Measurements from ENCODE around the gene TCF20.

Gene TCF20

DNA sequence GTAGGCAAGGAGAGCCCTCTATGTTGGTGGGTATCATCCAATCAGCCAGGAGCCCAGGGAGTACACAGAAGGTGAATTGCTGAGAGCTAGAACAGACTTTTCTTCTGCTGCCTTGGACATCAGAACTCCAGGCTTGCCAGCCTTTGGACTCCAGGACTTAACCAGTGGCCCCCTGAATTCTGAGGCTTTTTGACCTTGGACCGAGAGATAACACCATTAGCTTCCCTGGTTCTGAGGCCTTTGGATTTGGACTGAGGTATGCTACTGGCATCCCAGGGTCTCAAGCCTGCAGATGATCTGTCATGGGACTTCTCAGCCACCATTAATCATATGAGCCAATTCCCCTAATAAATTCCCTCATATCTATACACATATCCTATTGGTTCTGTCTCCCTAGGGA is 21.5 kb downstream of the TCF20 start:
- peaks cover 15% of the 10 kb centered on the region; the same call in 1 of the 2 replicates for H3K36me3 ChIP-seq (ENCODE audit: low read depth)
- no peak overlapping the region for H3K27ac ChIP-seq (ENCODE audit: poor library complexity, severe bottlenecking)
- ATAC-seq (ENCODE audit: low read depth): no peak
- H3K4me1 ChIP-seq (ENCODE audit: insufficient read depth, poor library complexity, severe bottlenecking): no peaks in the 10 kb centered on the region
- H3K27me3 ChIP-seq (ENCODE audit: insufficient read depth, poor library complexity, severe bottlenecking): no peaks in the 10 kb centered on the region
- DNase-seq (ENCODE audit: low spot score): no peak
- peaks cover 2% of the 10 kb centered on the region for H3K9me3 ChIP-seq (ENCODE audit: severe bottlenecking)
- H3K4me3 ChIP-seq (ENCODE audit: severe bottlenecking): no peak overlapping the region
- TF ChIP-seq, protein P1, sequence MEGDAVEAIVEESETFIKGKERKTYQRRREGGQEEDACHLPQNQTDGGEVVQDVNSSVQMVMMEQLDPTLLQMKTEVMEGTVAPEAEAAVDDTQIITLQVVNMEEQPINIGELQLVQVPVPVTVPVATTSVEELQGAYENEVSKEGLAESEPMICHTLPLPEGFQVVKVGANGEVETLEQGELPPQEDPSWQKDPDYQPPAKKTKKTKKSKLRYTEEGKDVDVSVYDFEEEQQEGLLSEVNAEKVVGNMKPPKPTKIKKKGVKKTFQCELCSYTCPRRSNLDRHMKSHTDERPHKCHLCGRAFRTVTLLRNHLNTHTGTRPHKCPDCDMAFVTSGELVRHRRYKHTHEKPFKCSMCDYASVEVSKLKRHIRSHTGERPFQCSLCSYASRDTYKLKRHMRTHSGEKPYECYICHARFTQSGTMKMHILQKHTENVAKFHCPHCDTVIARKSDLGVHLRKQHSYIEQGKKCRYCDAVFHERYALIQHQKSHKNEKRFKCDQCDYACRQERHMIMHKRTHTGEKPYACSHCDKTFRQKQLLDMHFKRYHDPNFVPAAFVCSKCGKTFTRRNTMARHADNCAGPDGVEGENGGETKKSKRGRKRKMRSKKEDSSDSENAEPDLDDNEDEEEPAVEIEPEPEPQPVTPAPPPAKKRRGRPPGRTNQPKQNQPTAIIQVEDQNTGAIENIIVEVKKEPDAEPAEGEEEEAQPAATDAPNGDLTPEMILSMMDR (IDR thresholded peaks at IDR 0.05; ENCODE audit: poor library complexity, severe bottlenecking): no peak

DNA sequence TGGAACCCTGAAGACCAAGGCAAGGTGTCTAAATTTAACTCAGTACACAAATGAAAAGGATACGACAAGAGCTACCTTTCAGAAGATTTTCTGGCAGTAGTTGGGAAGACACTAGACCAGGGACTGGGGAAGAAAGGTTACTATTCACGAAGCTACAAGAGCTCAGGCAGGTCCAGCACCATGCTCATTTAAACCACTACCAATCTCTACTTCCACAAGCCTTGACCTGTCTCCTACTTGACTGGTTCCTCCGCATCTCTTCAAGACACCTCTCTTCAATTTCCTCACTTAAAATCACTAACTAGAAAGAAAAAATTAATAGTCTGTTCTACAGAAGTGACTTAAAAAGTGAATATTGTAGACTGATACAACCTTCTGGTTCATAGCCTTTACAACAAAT is 22.9 kb downstream of the TCF20 start:
- peaks cover 4% of the 10 kb centered on the region; the same call in 1 of the 2 replicates for H3K36me3 ChIP-seq (ENCODE audit: low read depth)
- TF ChIP-seq, protein P1 (IDR thresholded peaks at IDR 0.05; ENCODE audit: poor library complexity, severe bottlenecking): no peak
- no peak for ATAC-seq (ENCODE audit: low read depth)

DNA sequence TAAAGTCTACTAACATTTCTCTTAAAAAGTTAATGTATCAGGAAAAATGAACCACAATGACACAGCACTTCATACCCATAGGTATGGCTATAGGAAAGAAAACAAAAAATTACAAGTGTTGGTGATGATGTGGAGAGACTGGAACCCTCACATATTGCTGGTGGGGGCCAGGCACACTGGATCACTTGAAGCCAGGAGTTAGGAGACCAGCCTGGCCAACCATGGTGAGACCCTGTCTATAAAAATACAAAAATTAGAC is 26.7 kb downstream of the TCF20 start:
- DNase-seq (ENCODE audit: low spot score): no peak
- Histone ChIP-seq H3K27ac (ENCODE audit: poor library complexity, severe bottlenecking) (no peak overlapping the region), H3K9me3 (ENCODE audit: severe bottlenecking) (peaks cover 2% of the 10 kb centered on the region), H3K4me3 (ENCODE audit: severe bottlenecking) (no peak overlapping the region), H3K4me1 (ENCODE audit: insufficient read depth, poor library complexity, severe bottlenecking) (no peaks in the 10 kb centered on the region), H3K27me3 (ENCODE audit: insufficient read depth, poor library complexity, severe bottlenecking) (no peaks in the 10 kb centered on the region), H3K36me3 (ENCODE audit: low read depth) (peaks cover 14% of the 10 kb centered on the region)
- TF ChIP-seq, protein P1 (IDR thresholded peaks at IDR 0.05; ENCODE audit: poor library complexity, severe bottlenecking): no peak
- no peak for ATAC-seq (ENCODE audit: low read depth)

More for the DNA sequence above, 22.9 kb downstream of the TCF20 start:
- Histone ChIP-seq H3K4me3 (ENCODE audit: severe bottlenecking) (no peak overlapping the region), H3K9me3 (ENCODE audit: severe bottlenecking) (peaks cover 2% of the 10 kb centered on the region), H3K4me1 (ENCODE audit: insufficient read depth, poor library complexity, severe bottlenecking) (no peaks in the 10 kb centered on the region), H3K27me3 (ENCODE audit: insufficient read depth, poor library complexity, severe bottlenecking) (no peaks in the 10 kb centered on the region), H3K27ac (ENCODE audit: poor library complexity, severe bottlenecking) (no peak overlapping the region)
- DNase-seq (ENCODE audit: low spot score): no peak

DNA sequence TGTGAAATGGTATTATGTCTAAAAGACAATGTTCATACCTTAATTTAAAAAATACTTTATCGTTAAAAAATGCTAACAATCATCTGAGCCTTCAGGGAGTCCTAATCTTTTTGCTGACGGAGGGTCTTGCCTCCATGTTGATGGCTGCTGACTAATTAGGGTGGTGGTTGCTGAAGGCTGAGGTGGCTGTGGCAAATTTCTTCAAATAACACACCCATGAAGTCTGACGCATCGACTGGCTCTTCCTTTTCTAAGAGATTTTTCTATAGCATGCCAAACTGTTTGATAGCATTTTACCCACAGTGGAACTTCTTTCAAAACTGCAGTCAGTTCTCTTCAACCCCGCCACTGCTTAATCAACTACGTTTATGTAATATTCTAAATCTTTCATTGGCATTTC is 33.6 kb downstream of the TCF20 start:
- ATAC-seq (ENCODE audit: low read depth) (no peak), DNase-seq (ENCODE audit: low spot score) (no peak)
- Histone ChIP-seq H3K9me3 (ENCODE audit: severe bottlenecking) (no peaks in the 10 kb centered on the region), H3K27me3 (ENCODE audit: insufficient read depth, poor library complexity, severe bottlenecking) (no peaks in the 10 kb centered on the region), H3K27ac (ENCODE audit: poor library complexity, severe bottlenecking) (no peak overlapping the region), H3K4me3 (ENCODE audit: severe bottlenecking) (no peak overlapping the region), H3K4me1 (ENCODE audit: insufficient read depth, poor library complexity, severe bottlenecking) (no peaks in the 10 kb centered on the region), H3K36me3 (ENCODE audit: low read depth) (peaks cover 19% of the 10 kb centered on the region)
- TF ChIP-seq, protein P1 (IDR thresholded peaks at IDR 0.05; ENCODE audit: poor library complexity, severe bottlenecking): no peak

DNA sequence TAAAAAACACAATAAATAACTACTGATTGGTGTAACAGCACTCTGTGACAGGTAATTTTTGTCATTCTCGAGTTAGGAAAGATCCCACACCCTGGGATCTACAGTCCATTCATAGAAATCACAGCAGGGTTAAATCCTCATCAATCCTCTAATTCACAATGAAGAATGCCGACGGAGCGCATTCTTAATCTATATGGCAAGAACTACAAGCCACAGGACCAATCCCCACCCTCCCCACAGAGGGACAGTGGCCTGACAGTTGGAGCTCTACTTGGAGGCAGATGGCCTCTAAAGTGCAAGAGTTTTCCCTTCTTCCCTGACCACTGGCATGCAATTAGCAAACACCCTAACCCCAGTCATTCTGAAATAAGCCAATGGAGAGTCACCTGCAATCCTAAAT is 34.2 kb downstream of the TCF20 start:
- Histone ChIP-seq H3K27me3 (ENCODE audit: insufficient read depth, poor library complexity, severe bottlenecking) (no peaks in the 10 kb centered on the region), H3K27ac (ENCODE audit: poor library complexity, severe bottlenecking) (no peak overlapping the region), H3K9me3 (ENCODE audit: severe bottlenecking) (no peaks in the 10 kb centered on the region), H3K36me3 (ENCODE audit: low read depth) (peaks cover 16% of the 10 kb centered on the region), H3K4me1 (ENCODE audit: insufficient read depth, poor library complexity, severe bottlenecking) (no peaks in the 10 kb centered on the region), H3K4me3 (ENCODE audit: severe bottlenecking) (no peak overlapping the region)
- DNase-seq (ENCODE audit: low spot score) (no peak), ATAC-seq (ENCODE audit: low read depth) (no peak)
- TF ChIP-seq, protein P1 (IDR thresholded peaks at IDR 0.05; ENCODE audit: poor library complexity, severe bottlenecking): no peak

All from RWPE2 (cell line).